ENCODE measurements around the gene SYT2. TPM values are rescaled to one million over a fixed set of nuclear protein-coding genes. Genes with fewer than 3 reads are reported as not detected.

The SYT2 gene
- polyA plus RNA-seq, 1 of the 3 experiments (the other 2 are of a cell fraction), result 0.03 TPM

- WGBS (ENCODE audit: low lambda C conversion rate), result 50% methylated on average over 5 of the region's 12 CpGs
Observed at GRCh38 chr1:202708456-202709275, 1.6 kb downstream of the SYT2 start.

More at GRCh38 chr1:202708456-202709275, 1.6 kb downstream of the SYT2 start:
- TF ChIP-seq TEAD4 (IDR thresholded peaks at IDR 0.05; ENCODE audit: borderline replicate concordance, insufficient read depth) (no peak), RAD21 (IDR thresholded peaks at IDR 0.05; ENCODE audit: low read length) (no peak), ZBTB33 (IDR thresholded peaks at IDR 0.05; ENCODE audit: borderline replicate concordance, low read depth) (no peak), CHD2 (IDR thresholded peaks at IDR 0.05; ENCODE audit: low read length, partially characterized antibody) (no peak), POLR2AphosphoS5 (IDR thresholded peaks at IDR 0.05; ENCODE audit: low read depth, low read length) (no peak), RXRA (IDR thresholded peaks at IDR 0.05; ENCODE audit: borderline replicate concordance, low read depth) (no peak), EZH2phosphoT487 (IDR thresholded peaks at IDR 0.05; ENCODE audit: borderline replicate concordance, low read depth) (no peak), TCF12 (IDR thresholded peaks at IDR 0.05) (no peak), MXI1 (IDR thresholded peaks at IDR 0.05; ENCODE audit: low read depth, low read length) (no peak), JUND (IDR thresholded peaks at IDR 0.05) (no peak), FOXJ3 (CRISPR knock-in tag; IDR thresholded peaks at IDR 0.05) (no peak), USF2 (IDR thresholded peaks at IDR 0.05; ENCODE audit: borderline replicate concordance, low read depth, low read length) (no peak), NRF1 (IDR thresholded peaks at IDR 0.05; ENCODE audit: low read depth, low read length) (no peak), EP300 (IDR thresholded peaks at IDR 0.05; ENCODE audit: borderline replicate concordance in 1 of 2, low read depth in 1 of 2, low read length in 1 of 2) (no peak), FOSL2 (IDR thresholded peaks at IDR 0.05; ENCODE audit: borderline replicate concordance, low read depth) (no peak), RCOR1 (IDR thresholded peaks at IDR 0.05; ENCODE audit: low read length) (no peak), REST (IDR thresholded peaks at IDR 0.05; ENCODE audit: low read depth, low read length) (no peak), MAX (IDR thresholded peaks at IDR 0.05; ENCODE audit: low read depth) (no peak), CTCF (IDR thresholded peaks at IDR 0.05) (no peak)
- ChIA-PET POLR2A (no interaction called here), CTCF (interaction anchor here (0.7 to 4.8 kb wide), 5 partner anchors 10 to 51 kb away, joined by 3 to 30 read pairs (median 5); no protein-coding TSS in a partner anchor)
- H3K4me2 ChIP-seq, result no peak overlapping the region
- H3K9ac ChIP-seq, result no peak overlapping the region
- no peaks in the 10 kb centered on the region for H4K20me1 ChIP-seq (ENCODE audit: insufficient read depth)
- no peaks in the 10 kb centered on the region for H3K9me2 ChIP-seq
- peaks cover 0 to 30% of the 10 kb centered on the region in 2 experiments; a peak in 1 of 4 replicates for H3K4me1 ChIP-seq (ENCODE audit: control insufficient read depth in 1 of 2, insufficient read depth in 2 of 2, low read depth in 1 of 2, low read length in 1 of 2)
- peaks cover 74% of the 10 kb centered on the region for H3K27me3 ChIP-seq (ENCODE audit: insufficient read depth)
- no peak overlapping the region for H3K4me3 ChIP-seq (ENCODE audit: low read depth in 2 of 2, low read length in 1 of 2)
- H3K27ac ChIP-seq (ENCODE audit: low read depth in 2 of 2, low read length in 1 of 2), result no peak overlapping the region
- no peaks in the 10 kb centered on the region for H3K36me3 ChIP-seq (replicated peaks in 1 of 2; ENCODE audit: control insufficient read depth in 1 of 2, insufficient read depth in 2 of 2, low read length in 1 of 2)
- H3F3A ChIP-seq (replicated peaks; ENCODE audit: insufficient read depth), result no peaks in the 10 kb centered on the region
- no peak overlapping the region for H2AFZ ChIP-seq (ENCODE audit: low read depth)
- H3K9me3 ChIP-seq, result no peaks in the 10 kb centered on the region
- peak; percentile 29 for DNase-seq
- H3K79me2 ChIP-seq (ENCODE audit: insufficient read depth), result no peaks in the 10 kb centered on the region

All from SK-N-SH (cell line).